ENCODE results near the gene DGKI. TPM values are rescaled to one million over a fixed set of nuclear protein-coding genes. Genes with fewer than 3 reads are reported as not detected.

Gene DGKI
- total and polyA plus RNA-seq, 4 donors, result 0.01 to 0.37 (median 0.31) TPM

DNA sequence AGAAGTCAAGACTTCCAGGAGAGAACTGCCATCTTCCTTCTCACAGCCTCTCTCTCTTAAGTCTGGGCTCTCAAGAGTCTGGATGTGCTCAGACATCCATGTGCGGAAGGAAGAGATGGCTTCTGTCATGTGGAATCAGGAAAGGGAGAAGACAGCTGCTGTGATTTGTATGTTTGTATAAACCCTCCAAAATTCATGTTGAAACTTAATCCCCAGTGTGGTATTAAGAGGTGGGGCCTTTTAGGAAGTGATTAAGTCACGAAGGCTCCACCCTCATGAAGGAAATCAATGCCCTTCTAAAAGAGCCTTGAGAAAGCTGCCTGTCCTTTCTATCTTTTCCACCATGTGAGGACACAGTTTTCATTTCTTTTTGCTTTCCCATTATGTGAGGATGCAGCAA lies 429.3 kb downstream of the DGKI start:
- H3K9me3 ChIP-seq (ENCODE audit: control insufficient read depth in 4 of 4, low read length in 3 of 4), result no peaks in the 10 kb centered on the region
- DNase-seq (ENCODE audit: low spot score), result no peak
- no peaks in the 10 kb centered on the region for H3K36me3 ChIP-seq (ENCODE audit: control insufficient read depth in 4 of 4, insufficient read depth in 3 of 4, low read depth in 1 of 4, low read length in 3 of 4)
- no peaks in the 10 kb centered on the region for H3K27me3 ChIP-seq (ENCODE audit: control insufficient read depth in 4 of 4, insufficient read depth in 4 of 4, low read length in 3 of 4)
- no peak overlapping the region for H3K9ac ChIP-seq (ENCODE audit: low read depth in 1 of 2, low read length in 2 of 2)
- 72% methylated on average over 2 of the region's 2 CpGs for WGBS
- no peak for TF ChIP-seq RAD21 (IDR thresholded peaks at IDR 0.05)
- H3K4me1 ChIP-seq (ENCODE audit: control insufficient read depth in 4 of 4, insufficient read depth in 4 of 4, low read length in 3 of 4), result no peaks in the 10 kb centered on the region
- H3K27ac ChIP-seq (ENCODE audit: low read depth in 1 of 2, low read length in 2 of 2), result no peak overlapping the region
- H3K4me3 ChIP-seq (ENCODE audit: low read depth in 1 of 3, low read length in 3 of 3), result no peak overlapping the region

DNA sequence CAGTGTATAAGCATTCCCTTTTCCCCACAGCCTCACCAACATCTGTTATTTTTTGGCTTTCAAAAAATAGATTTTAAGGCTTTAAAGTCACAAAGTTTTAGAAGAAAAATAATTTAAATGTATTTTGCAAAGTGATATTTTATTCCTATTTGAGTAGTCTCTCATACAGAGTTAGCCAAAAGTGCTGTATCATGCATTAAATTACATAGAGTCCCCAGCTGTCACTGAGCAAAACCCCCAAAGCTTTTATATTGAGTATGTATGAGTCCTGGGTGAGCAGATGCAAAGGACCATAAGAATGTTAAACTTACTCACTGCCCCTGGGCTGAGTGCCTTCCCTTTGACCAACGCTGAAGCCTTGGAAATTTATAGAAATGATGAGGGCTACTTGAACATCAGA lies 432.9 kb downstream of the DGKI start:
- H3K4me1 ChIP-seq (ENCODE audit: control insufficient read depth in 4 of 4, insufficient read depth in 4 of 4, low read length in 3 of 4), result no peaks in the 10 kb centered on the region
- no peak overlapping the region for H3K9ac ChIP-seq (ENCODE audit: low read depth in 1 of 2, low read length in 2 of 2)
- TF ChIP-seq ATF3 (IDR thresholded peaks at IDR 0.05) (no peak), SP1 (IDR thresholded peaks at IDR 0.05) (no peak), YY1 (IDR thresholded peaks at IDR 0.05) (no peak), FOXA1 (IDR thresholded peaks at IDR 0.05) (no peak), GABPA (IDR thresholded peaks at IDR 0.05 in 1 of 2, conservative IDR thresholded peaks at IDR 0.05 in 1 of 2) (no peak), EGR1 (IDR thresholded peaks at IDR 0.05; ENCODE audit: low read depth in 2 of 2) (no peak), REST (IDR thresholded peaks at IDR 0.05) (no peak), TAF1 (conservative IDR thresholded peaks at IDR 0.05) (no peak), NR2F2 (IDR thresholded peaks at IDR 0.05) (no peak)
- H3K4me3 ChIP-seq (ENCODE audit: low read depth in 1 of 3, low read length in 3 of 3), result no peak overlapping the region
- no peak for DNase-seq (ENCODE audit: low spot score)
- no peak overlapping the region for H3K27ac ChIP-seq (ENCODE audit: low read depth in 1 of 2, low read length in 2 of 2)
- peaks cover 0 to 3% (median 0%) of the 10 kb centered on the region in 4 donors for H3K27me3 ChIP-seq (ENCODE audit: control insufficient read depth in 4 of 4, insufficient read depth in 4 of 4, low read length in 3 of 4)
- H3K9me3 ChIP-seq (ENCODE audit: control insufficient read depth in 4 of 4, low read length in 3 of 4), result no peaks in the 10 kb centered on the region
- WGBS, result 42% methylated on average over 1 of the region's 1 CpG
- H3K36me3 ChIP-seq (ENCODE audit: control insufficient read depth in 4 of 4, insufficient read depth in 3 of 4, low read depth in 1 of 4, low read length in 3 of 4), result no peaks in the 10 kb centered on the region

- Histone ChIP-seq H3K9me3 (ENCODE audit: control insufficient read depth in 4 of 4, low read length in 3 of 4) (no peaks in the 10 kb centered on the region), H3K36me3 (ENCODE audit: control insufficient read depth in 4 of 4, insufficient read depth in 3 of 4, low read depth in 1 of 4, low read length in 3 of 4) (no peaks in the 10 kb centered on the region), H3K27me3 (ENCODE audit: control insufficient read depth in 4 of 4, insufficient read depth in 4 of 4, low read length in 3 of 4) (peaks cover 0 to 3% (median 0%) of the 10 kb centered on the region in 4 donors), H3K9ac (ENCODE audit: low read depth in 1 of 2, low read length in 2 of 2) (no peak overlapping the region), H3K4me3 (ENCODE audit: low read depth in 1 of 3, low read length in 3 of 3) (no peak overlapping the region), H3K27ac (ENCODE audit: low read depth in 1 of 2, low read length in 2 of 2) (no peak overlapping the region), H3K4me1 (ENCODE audit: control insufficient read depth in 4 of 4, insufficient read depth in 4 of 4, low read length in 3 of 4) (no peaks in the 10 kb centered on the region)
- no peak for TF ChIP-seq RXRA (IDR thresholded peaks at IDR 0.05)
- DNase-seq (ENCODE audit: low spot score), result no peak
- WGBS, result 69% methylated on average over 3 of the region's 3 CpGs
Measured at GRCh38 chr7:137411446-137411845, 435.3 kb downstream of the DGKI start.

DNA sequence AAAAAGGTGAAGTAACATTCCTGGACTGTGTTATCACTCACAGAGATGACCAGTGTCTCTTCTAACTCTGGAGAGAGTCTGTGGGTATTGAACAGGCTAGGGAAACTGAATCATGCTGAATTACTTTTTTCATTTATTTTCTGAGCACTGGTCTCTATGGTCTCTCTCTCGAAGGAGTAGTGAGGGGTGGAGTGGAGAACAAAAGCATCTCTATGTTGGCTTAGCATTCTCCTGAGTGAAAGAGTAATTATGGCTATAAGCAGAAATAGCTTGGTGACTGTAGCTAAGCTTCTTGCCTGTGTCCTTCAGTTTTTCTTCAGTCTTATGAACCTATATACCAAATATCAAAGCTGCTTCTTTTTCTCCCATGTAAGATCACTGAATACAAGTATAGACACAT lies 438.6 kb downstream of the DGKI start:
- WGBS, result 69% methylated on average over 1 of the region's 1 CpG
- no peak for DNase-seq (ENCODE audit: low spot score)
- TF ChIP-seq YY1 (IDR thresholded peaks at IDR 0.05) (no peak), FOXA2 (IDR thresholded peaks at IDR 0.05) (no peak), REST (IDR thresholded peaks at IDR 0.05) (no peak), RXRA (IDR thresholded peaks at IDR 0.05) (no peak), TAF1 (conservative IDR thresholded peaks at IDR 0.05) (no peak), NR2F2 (IDR thresholded peaks at IDR 0.05) (no peak), EGR1 (IDR thresholded peaks at IDR 0.05; ENCODE audit: low read depth in 2 of 2) (no peak), HNF4G (IDR thresholded peaks at IDR 0.05) (no peak), ATF3 (IDR thresholded peaks at IDR 0.05) (no peak), JUND (IDR thresholded peaks at IDR 0.05) (no peak), RAD21 (IDR thresholded peaks at IDR 0.05) (no peak), FOXA1 (IDR thresholded peaks at IDR 0.05) (no peak)
- TF ChIP-seq, protein P1, sequence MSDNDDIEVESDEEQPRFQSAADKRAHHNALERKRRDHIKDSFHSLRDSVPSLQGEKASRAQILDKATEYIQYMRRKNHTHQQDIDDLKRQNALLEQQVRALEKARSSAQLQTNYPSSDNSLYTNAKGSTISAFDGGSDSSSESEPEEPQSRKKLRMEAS (IDR thresholded peaks at IDR 0.05), result no peak

More for the DNA sequence above, 438.6 kb downstream of the DGKI start:
- Histone ChIP-seq H3K4me1 (ENCODE audit: control insufficient read depth in 4 of 4, insufficient read depth in 4 of 4, low read length in 3 of 4) (no peaks in the 10 kb centered on the region), H3K36me3 (ENCODE audit: control insufficient read depth in 4 of 4, insufficient read depth in 3 of 4, low read depth in 1 of 4, low read length in 3 of 4) (no peaks in the 10 kb centered on the region), H3K27ac (ENCODE audit: low read depth in 1 of 2, low read length in 2 of 2) (no peak overlapping the region), H3K9me3 (ENCODE audit: control insufficient read depth in 4 of 4, low read length in 3 of 4) (no peaks in the 10 kb centered on the region), H3K27me3 (ENCODE audit: control insufficient read depth in 4 of 4, insufficient read depth in 4 of 4, low read length in 3 of 4) (peaks cover 0 to 3% (median 0%) of the 10 kb centered on the region in 4 donors), H3K4me3 (ENCODE audit: low read depth in 1 of 3, low read length in 3 of 3) (no peak overlapping the region), H3K9ac (ENCODE audit: low read depth in 1 of 2, low read length in 2 of 2) (no peak overlapping the region)
